GM19452 (cell line): ENCODE data around the gene RBM20.
"Not testable (repeated sequence)": the region's sequence is repeated elsewhere in the genome, so short reads cannot be mapped to it uniquely, and the experiment has no call there.

Source experiments
- ATAC-seq: cut with Tn5 transposase; IDR thresholded peaks from one replicate; pipeline ENCODE4 v1.9.1; 2021; ENCODE audit not compliant: unreplicated experiment

RBM20 gene

DNA sequence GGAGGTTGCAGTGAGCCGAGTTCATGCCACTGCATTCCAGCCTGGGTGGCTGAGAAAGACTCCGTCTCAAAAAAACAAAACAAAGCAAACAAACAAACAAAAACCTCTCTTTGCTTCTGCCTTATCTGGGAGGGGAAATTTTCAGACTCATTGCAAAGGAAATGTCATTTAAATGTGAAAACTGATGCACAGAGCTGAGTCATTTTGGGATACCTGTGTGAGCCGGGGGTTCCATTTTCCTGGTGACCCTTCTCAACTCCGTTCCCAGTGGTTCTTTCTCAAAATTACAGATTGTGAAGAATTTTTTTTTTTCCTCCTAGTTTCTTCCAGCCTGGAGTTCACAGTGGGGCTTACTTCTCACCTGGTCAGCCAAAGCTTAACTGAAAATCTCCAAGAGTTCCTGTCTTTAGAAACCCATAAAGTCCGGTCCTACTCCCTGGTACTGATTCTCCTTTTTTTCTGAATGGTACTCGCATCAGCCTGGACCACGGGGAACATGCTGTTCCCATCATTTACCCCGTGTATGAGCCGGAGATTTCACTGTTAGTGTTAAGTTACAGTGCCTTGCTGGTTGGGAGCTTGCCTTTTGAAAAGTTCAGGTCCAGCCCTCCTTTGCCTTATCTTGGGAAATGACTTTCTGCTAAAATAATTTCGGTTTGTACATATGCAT lies 56.9 kb downstream of the RBM20 start:
- no peak for ATAC-seq

DNA sequence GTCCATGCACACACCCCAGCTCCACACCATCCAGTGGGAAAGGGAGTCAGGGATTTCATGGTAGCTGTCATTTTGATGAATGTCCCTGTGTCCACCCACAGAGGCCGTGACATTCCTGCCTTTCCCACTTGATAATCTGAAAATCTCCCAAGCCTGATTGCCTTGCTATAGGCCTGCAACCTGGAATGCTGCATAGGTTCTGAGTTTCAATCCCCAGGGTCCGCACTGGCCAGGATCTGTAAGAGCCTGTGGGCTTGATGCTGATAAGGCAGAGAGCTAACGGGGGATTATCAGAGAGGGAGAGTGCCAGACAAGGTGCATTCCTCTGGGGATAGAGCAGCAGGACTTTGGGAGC lies 57.5 kb downstream of the RBM20 start:
- ATAC-seq, result no peak

DNA sequence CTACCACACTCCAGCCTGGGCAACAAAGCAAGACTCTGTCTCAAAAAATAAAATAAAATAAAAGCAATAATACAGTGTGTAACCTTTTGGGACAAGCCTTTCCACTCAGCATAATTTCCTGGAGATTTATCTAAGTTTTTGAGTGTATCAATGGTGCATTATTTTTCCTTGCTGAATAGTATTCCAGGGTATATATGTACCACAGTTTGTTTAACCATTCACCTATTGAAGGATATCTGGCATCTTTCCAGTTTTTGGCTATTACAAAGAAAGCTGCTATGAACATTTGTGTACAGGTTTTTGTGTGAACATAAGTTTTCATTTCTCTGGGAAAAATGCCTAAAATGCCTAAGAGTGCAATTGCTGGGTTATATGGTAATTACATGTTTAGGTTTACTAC lies 59.9 kb downstream of the RBM20 start:
- no peak for ATAC-seq

DNA sequence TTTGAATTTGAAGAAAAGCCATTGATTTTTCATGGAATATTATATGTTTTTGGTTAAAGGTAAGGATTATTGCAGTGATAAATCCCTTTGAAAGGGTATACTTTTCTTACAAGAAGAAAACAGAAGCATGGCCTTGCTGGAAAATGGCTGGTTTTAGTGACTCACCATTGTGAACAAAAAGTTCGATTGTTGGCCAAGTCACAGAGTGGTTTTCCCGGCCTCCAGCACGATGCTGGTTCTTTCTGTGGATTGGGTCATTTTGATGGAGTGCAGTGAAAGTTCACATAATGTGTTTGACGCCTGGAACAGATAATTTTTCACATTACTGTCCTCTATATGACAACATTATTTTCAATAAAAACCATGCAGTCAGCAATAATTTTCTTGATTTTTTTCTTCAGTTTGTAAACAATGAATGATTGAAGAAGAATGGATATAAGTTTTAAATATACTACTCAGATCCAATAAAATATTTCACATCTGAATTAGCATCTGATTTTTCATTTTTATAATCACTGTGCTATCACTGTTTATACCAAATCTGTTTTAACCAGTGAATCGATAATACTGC lies 60.9 kb downstream of the RBM20 start:
- no peak for ATAC-seq

DNA sequence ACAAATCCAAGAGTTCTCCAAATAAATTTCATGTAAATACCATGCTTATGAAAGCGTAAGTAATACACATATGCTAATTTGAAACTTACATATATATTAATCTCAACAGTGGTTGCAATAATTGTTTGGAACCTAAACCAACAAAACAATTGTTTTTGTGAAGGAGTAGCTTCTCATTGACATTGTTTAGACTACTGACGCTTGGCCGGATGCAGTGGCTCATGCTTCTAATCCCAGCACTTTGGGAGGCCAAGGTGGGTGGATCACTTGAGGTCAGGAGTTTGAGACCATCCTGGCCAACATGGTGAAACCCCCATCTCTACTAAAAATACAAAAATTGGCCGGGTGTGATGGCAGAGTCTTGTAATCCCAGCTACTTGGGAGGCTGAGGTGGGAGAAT lies 61.5 kb downstream of the RBM20 start:
- ATAC-seq, result not testable (repeated sequence)

DNA sequence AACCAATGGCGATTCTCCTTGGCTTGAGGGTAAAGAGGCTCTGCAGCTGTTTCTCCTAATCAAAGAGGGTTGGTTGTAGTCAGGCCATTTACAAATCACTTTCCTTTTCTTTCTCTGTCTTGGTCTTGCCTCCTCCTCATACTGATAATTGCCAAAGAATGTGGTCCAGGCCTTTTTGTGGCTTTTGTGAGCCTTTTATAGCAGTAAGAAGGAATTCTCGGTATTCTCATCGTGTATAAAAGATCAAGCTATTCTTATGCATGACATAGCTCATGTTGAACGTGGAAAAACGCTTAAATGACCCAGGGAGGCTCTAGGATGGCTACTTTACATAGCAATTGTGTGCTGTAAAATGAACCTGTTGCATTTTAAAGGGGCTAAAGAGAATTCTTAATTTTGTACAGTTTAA lies 62.6 kb downstream of the RBM20 start:
- no peak for ATAC-seq

DNA sequence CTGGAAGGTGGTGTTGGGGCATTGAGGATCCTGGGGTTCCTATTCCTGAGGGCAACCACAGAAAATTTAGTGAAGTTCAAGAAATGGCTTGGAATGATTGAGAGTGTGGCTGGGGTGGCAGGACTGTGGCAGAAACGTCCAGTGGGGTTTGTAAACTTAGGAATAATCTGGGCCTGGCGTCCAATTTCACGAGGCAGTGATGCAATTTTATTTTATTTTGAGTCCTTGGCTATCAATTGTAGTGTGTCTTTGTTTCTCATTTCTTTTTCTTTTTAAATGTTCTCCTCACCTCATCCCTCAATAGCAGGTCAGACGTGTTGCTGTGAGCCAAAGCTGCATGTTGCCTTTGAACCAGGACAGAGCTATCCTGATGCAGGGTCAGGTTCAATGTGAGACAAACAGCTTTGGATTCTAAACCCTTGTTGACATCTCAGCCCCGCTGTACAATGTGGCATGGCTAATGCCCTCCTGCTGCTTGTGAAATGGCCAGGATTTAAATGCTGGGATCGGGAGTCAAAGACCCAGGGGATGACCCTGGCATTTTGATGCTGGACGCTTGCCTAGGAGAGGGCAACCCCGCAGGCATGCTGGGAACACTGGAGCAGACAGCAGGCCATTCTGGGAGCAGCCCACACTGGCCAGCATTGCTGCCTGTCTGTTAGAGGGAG lies 64.8 kb downstream of the RBM20 start:
- ATAC-seq, result no peak

DNA sequence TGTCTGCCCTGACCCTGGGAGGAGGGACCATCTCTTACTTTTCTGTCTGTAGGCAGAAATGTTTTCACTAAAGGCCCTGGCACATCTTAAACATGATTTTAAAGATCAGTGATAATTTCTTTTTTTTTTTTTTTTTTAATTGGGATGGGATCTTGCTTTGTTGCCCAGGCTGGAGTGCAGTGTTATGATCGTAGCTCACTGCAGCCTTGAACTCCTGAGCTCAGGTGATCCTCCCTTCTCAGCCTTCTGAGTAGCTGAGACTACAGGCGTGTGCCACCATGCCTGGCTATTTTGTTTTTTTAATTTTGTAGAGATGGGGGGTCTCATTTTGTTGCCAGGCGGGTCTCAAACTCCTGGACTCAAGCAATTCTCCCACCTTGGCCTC lies 65.3 kb downstream of the RBM20 start:
- no peak for ATAC-seq

DNA sequence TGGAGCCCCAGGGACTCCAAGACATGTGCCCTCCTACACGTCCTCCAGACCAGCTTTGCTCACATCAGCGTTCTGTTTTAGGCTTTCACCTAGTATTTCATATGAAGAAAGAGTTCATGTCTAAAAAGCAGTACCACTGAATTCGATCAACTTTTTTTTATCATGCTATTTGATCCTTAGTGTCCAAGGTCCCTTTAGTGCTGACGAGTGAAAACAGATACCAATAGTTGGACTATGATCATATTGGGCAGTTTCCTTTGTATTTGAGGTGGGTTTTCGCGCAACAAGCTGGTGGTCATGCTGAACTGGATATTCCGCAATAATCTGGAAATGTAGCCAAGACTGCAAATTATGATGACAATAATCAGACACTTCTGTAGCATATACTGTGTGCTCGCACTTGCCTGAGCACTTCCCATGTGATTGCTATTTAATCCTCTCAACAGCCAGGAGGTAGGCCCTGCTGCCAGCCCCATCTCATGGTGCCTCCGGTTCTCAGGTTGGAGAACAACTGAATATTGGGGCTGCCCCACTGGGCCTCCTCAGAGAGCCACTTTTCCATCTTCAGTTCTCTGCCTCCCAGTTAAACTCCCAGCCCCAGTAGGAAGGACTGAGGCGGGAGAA lies 65.9 kb downstream of the RBM20 start:
- ATAC-seq, result no peak

DNA sequence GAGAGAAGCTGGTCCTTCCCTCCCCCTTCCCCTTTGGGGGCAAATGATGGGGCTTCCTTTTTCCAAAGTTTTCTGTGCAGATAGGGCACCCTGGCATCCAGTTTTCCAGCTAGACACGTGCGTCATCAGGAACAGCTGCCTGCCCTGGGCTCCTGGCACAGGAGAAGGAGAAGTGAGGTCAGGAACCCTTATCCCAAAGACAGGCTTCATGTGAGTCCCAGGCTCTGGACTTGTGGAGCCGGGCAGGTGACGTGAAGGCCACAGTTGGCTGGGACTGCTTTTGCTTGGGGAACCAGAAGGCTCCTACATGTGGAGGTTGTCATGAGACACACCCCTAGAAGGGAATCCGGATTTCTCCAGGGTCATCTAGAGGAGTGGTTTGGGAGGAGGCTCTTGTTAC lies 66.5 kb downstream of the RBM20 start:
- no peak for ATAC-seq

DNA sequence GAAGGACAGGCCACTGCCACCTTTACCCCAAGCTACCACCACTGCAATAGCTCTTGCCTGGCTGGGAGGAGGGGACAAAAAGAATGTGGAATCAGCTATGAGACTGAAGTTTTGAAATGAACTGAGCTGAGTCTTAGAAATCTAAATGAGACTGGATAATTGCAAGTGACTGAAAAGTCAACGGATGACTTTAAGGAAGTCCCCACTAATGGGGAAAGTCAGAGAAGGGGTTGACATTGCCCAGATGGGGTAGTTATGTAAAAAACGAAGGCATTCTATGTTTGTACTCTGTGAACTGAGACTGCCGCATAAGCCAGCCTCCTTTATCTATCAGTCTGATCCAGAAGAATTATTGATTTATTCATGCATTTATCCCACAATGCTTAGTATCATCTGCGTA lies 67.2 kb downstream of the RBM20 start:
- no peak for ATAC-seq

DNA sequence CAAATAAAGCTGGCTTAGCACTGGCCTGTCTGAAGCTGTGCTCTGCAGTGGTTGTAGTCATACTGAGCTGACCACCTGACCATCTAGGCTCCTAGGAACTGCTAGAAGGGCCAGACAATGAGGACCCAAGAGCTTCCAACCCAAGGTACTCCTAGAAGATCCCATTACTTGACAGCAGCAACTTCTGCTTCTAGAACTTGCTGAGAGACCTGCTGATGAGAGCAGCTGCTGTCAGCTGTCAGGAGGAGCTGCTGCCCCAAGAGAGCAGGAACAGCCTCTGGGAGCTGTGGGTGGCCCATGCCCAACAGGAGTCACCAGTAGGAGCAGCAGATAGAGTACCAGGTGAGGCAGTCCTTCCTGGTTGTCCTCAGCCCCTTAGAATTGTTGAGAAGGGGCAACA lies 70.2 kb downstream of the RBM20 start:
- ATAC-seq, result no peak

DNA sequence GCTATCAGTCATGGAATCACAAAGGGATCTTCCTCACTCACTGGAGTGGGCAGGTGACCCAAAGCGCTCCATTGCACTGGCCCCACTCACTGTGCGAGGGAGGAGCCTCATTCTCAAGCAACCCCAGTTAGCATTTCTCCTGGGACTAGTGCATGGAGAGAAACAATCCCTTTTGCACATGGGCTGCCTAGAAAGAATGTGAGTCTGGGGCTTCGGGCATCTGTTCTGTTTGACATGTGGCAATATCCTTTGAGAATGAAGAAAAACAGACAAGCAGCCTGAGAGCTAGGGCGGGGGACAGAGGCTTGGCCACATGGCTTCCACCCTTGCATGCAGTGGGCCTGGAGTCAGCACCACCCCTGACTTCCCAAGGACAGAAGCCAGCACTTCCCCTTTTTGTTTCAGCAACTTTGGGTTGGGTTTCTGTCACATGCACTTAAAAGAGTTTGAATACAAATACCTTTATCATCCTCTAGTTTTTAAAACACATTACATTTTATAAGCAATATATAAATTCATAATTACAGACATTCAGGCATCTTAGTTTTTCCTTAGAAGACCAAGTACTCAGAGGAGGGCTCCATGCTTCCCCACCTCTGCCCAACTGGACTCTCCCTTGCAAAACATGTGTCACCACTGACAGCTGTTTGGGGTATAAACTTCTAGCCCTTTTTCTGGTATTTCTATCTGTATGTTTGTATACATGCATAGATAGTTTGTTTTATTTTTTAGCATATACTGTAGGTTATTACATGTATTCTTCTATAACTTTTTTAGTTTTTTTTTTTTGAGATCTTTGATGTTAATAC lies 73.8 kb downstream of the RBM20 start:
- no peak for ATAC-seq

DNA sequence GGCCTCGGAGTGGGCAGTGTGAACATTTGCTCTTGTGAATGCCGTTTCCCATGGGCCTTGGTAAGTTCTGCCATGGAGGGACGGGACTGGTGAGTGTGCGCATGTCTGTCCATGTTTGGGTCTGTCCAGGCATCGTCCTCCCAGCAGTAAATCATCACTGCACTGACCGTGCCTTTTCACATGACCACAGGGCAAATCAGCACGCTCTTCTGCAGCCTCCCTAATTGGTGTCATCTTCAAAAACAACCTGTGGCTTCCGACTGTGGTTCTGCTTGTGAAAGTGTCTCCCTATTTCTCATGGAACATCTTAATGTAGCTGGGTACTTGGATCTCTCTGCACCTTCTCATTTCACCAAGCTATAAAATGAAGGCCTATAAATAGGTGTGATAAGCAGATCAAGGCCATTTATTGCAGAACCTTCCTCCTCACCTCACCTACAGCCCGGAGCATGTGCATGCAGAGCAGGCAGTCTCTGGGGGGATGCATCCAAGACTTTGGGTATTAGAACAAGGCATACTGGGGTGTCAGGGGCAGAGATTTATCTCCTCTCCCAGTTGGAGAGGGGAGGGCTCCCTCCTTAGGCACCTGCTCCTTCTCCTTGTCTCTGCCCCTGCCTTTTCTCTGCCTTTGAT lies 77.4 kb downstream of the RBM20 start:
- ATAC-seq, result no peak

DNA sequence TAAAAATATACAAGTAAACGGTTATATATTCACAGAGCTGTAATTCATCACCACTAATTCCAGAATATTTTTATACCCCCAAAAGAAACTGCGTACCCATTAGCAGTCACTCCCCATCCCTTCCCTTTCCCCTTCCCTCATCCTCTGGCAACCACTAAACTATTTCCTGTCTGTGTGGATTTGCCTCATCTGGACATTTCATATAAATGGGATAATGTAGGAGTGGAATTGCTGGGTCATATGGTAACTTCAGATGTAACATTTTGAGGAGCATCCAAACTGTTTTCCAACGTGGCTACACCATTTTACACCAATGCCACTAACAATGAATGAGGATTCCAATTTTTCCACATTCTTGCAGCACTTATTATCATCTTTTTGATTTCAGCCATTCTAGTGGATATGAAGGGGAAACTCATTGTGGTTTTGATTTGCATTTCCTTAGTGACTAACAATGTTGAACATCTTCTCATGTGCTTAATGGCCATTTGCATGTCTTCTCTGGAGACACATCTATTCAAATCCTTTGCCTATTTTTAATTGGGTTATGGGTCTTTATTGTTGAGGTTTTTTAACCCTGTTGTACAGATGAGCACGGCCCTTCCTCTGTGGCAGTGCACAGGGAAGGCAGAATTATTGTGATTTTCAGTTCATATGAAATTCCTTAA lies 79.2 kb downstream of the RBM20 start:
- ATAC-seq, result peak; percentile 51

DNA sequence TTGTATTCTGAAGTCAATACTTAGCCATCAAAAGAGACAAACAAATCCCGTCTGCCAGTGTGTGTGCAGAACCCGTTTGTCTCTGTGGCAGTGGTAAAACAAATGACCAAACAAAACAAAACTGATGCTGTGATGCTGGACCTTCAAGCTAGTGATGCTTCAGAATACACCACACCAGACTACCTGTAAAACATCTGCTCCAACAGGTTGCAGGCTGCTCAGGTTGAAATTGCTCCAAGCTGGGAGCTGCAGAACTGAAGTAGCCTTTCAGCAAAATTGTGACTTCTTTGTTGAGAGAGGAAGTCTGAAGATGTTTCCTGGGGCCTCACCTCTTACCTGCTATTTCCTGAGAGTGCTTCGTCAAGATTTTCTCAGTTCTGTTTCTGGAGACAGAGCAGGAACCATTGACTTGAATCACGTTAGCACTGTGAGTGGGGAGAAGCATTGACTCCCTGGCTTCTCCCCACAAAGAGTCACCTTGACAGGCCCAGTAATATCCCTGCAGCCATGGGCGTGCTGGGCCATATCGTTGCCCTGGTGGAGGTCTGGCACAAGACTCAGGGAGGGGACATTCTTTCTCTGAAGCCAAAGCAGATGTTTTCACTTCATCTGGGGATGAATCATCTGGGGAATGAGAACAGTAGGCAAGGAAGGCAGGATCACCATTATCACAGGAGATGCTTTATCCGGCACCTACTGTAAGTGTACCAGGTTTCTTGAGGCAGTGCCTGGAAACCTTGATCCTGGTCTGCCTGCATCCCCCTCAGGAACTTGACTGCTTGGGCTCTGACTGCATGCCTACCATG lies 80.2 kb downstream of the RBM20 start:
- ATAC-seq, result peak; percentile 69

DNA sequence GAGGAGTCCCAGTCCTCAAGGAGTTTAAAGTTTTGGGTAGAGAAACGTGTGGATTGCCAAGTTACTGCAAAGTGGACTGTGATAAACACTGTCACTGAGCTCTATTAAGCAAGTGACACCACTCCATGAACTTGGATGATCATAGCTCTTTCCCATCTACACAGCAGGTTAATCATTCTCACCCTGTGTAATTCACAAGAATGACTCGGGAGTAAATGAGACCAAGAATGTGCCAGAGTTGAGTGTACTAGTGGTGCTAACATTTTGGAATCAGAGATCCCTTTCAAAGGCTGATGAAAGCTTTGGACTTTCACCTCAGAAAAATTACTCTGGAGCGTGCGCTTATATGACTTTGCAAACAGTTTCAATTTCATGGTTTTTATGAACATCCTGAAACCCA lies 80.8 kb downstream of the RBM20 start:
- ATAC-seq, result no peak

DNA sequence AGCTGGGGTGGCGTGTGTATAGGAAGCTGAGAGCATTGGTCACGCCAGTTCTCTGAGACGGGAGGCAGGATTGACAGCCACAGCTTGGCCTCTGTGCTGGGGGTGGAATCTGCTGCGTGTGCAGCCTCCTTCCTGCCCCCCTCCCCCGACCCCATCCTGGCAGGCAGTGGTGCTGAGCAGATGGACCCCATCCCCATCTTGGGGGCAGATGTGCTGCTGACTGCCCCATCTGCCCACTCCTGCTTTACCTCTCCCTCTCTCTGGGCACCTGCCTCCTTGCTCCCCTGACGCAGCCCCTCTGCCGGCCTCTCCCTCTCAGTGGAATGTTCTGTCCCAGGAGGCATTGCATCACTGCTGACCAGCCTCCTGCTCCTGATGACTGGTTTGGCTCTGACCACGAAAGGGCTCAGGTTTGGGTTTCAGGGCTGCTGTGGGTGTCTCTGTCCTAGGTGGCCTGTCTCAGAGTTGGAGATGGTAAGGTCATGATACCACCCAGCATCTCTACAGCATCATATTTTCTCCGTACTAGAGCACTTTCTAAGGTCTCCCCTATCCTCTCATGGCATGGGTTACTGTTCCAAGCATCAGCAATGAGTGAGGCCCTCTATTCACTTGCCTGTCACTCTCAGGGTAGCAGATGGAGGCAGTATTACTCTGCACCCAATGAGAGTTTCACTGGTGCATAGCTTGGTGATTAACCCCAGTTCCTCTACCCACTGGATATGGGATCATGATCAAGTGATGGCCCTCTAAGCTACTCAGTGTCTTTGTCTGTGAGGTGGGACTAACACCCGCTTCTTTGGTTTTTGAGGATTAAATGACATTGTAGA lies 81.9 kb downstream of the RBM20 start:
- no peak for ATAC-seq

DNA sequence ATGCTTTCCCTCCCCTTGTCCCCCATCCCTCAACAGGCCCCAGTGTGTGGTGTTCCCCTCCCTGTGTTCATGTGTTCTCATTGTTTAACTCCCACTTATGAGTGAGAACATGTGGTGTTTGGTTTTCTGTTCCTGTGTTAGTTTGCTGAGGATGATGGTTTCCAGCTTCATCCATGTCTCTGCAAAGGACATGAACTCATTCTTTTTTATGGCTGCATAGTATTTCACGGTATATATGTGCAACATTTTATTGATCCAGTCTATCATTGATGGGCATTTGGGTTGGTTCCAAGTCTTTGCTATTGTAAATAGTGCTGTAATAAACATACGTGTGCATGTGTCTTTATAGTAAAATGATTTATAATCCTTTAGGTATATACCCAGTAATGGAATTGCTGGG lies 83.6 kb downstream of the RBM20 start:
- ATAC-seq, result not testable (repeated sequence)
